Activated T-helper 17 cell treated with anti-CD3 and anti-CD28 coated beads, Interleukin-2, amount 50 U/mL, for 72 hours (primary cell): ENCODE results near the gene MUC4. TPM values are rescaled to one million over a fixed set of nuclear protein-coding genes. Genes with fewer than 3 reads are reported as not detected.
"Not testable (repeated sequence)": the region's sequence is repeated elsewhere in the genome, so short reads cannot be mapped to it uniquely, and the experiment has no call there.

Source experiments
- ATAC-seq: fragments of 150-1000 bp; cut with Tn5 transposase; replicated peaks from 2 replicates; pipeline ENCODE4 v1.10.0; 2021; ENCODE audit warnings: mild to moderate bottlenecking, moderate library complexity
- H3K27ac Mint-ChIP-seq: one replicate; pipeline ENCODE4 v1.8.0; 2022; ENCODE audit warnings: mixed read lengths
- H3K27me3 Mint-ChIP-seq: one replicate; pipeline ENCODE4 v1.8.0; 2022; ENCODE audit warnings: mixed read lengths
- H3K36me3 Mint-ChIP-seq: one replicate; pipeline ENCODE4 v1.8.0; 2022; ENCODE audit warnings: low read depth, mild to moderate bottlenecking, mixed read lengths
- H3K4me1 Mint-ChIP-seq: one replicate; pipeline ENCODE4 v1.8.0; 2022; ENCODE audit warnings: mixed read lengths
- H3K4me3 Mint-ChIP-seq: one replicate; pipeline ENCODE4 v1.8.0; 2022; ENCODE audit warnings: mild to moderate bottlenecking, mixed read lengths
- H3K9me3 Mint-ChIP-seq: one replicate; pipeline ENCODE4 v1.8.0; 2022; ENCODE audit warnings: mixed read lengths
- total RNA-seq, 2 donors: library from RNA; stranded (reverse); gene quantifications; one replicate each; pipeline ENCODE4 v1.2.3, GENCODE V29; 2022

MUC4 gene
- total RNA-seq, 2 donors from 2014 or later: 2.4 to 3.1 TPM

GRCh38 chr3:195711091-195711812 is 100.5 kb downstream of the MUC4 start:
- not testable (repeated sequence) for H3K9me3 Mint-ChIP-seq, H3K27me3 Mint-ChIP-seq, H3K4me1 Mint-ChIP-seq, H3K4me3 Mint-ChIP-seq, H3K27ac Mint-ChIP-seq
- peak; percentile 8 for ATAC-seq
- peaks cover 45% of the 10 kb centered on the region for H3K36me3 Mint-ChIP-seq

GRCh38 chr3:195710126-195710905 is 101.4 kb downstream of the MUC4 start:
- not testable (repeated sequence) for ATAC-seq, H3K4me1 Mint-ChIP-seq, H3K4me3 Mint-ChIP-seq, H3K27me3 Mint-ChIP-seq, H3K9me3 Mint-ChIP-seq
- Mint-ChIP-seq H3K27ac (peak overlapping the region; percentile 12), H3K36me3 (peaks cover 38% of the 10 kb centered on the region)

- no peaks in the 10 kb centered on the region for H3K27me3 Mint-ChIP-seq
- no peak for ATAC-seq
- H3K36me3 Mint-ChIP-seq: peaks cover 31% of the 10 kb centered on the region
- peak overlapping the region; percentile 12 for H3K27ac Mint-ChIP-seq
- H3K4me3 Mint-ChIP-seq: no peak overlapping the region
- peaks cover 5% of the 10 kb centered on the region for H3K4me1 Mint-ChIP-seq
- H3K9me3 Mint-ChIP-seq: no peaks in the 10 kb centered on the region
These were observed 102.0 kb downstream of the MUC4 start for GRCh38 chr3:195709676-195710085.

GRCh38 chr3:195708626-195709481 is 102.9 kb downstream of the MUC4 start:
- H3K27me3 Mint-ChIP-seq: no peaks in the 10 kb centered on the region
- H3K4me3 Mint-ChIP-seq: no peak overlapping the region
- no peaks in the 10 kb centered on the region for H3K9me3 Mint-ChIP-seq
- H3K36me3 Mint-ChIP-seq: peaks cover 26% of the 10 kb centered on the region
- peaks cover 5% of the 10 kb centered on the region for H3K4me1 Mint-ChIP-seq
- ATAC-seq: no peak
- H3K27ac Mint-ChIP-seq: peak overlapping the region; percentile 33

- Mint-ChIP-seq H3K36me3 (peaks cover 26% of the 10 kb centered on the region), H3K4me3 (no peak overlapping the region), H3K27me3 (no peaks in the 10 kb centered on the region), H3K27ac (peak overlapping the region; percentile 33), H3K9me3 (no peaks in the 10 kb centered on the region), H3K4me1 (peaks cover 5% of the 10 kb centered on the region)
- no peak for ATAC-seq
These were observed 103.7 kb downstream of the MUC4 start for GRCh38 chr3:195708061-195708460.

- peaks cover 19% of the 10 kb centered on the region for H3K36me3 Mint-ChIP-seq
These were observed 106.4 kb downstream of the MUC4 start for GRCh38 chr3:195705081-195705991.

GRCh38 chr3:195704433-195704999 is 107.2 kb downstream of the MUC4 start:
- ATAC-seq: no peak

More at GRCh38 chr3:195705081-195705991, 106.4 kb downstream of the MUC4 start:
- H3K4me3 Mint-ChIP-seq: no peak overlapping the region
- no peaks in the 10 kb centered on the region for H3K27me3 Mint-ChIP-seq
- H3K9me3 Mint-ChIP-seq: no peaks in the 10 kb centered on the region
- H3K27ac Mint-ChIP-seq: peak overlapping the region; percentile 20
- peaks cover 5% of the 10 kb centered on the region for H3K4me1 Mint-ChIP-seq
- ATAC-seq: no peak

GRCh38 chr3:195703776-195704175 is 108.0 kb downstream of the MUC4 start:
- Mint-ChIP-seq H3K36me3 (peaks cover 11% of the 10 kb centered on the region), H3K27ac (no peak overlapping the region), H3K4me1 (peaks cover 2% of the 10 kb centered on the region), H3K4me3 (no peak overlapping the region), H3K27me3 (no peaks in the 10 kb centered on the region), H3K9me3 (no peaks in the 10 kb centered on the region)
- no peak for ATAC-seq

More at GRCh38 chr3:195704433-195704999, 107.2 kb downstream of the MUC4 start:
- Mint-ChIP-seq H3K27me3 (no peaks in the 10 kb centered on the region), H3K4me3 (no peak overlapping the region), H3K9me3 (no peaks in the 10 kb centered on the region), H3K4me1 (peaks cover 5% of the 10 kb centered on the region), H3K27ac (peak overlapping the region; percentile 20), H3K36me3 (peaks cover 16% of the 10 kb centered on the region)

GRCh38 chr3:195701042-195701915 is 110.5 kb downstream of the MUC4 start:
- H3K27me3 Mint-ChIP-seq: no peaks in the 10 kb centered on the region
- ATAC-seq: no peak
- no peak overlapping the region for H3K4me3 Mint-ChIP-seq
- peaks cover 4% of the 10 kb centered on the region for H3K4me1 Mint-ChIP-seq
- no peaks in the 10 kb centered on the region for H3K9me3 Mint-ChIP-seq
- H3K36me3 Mint-ChIP-seq: peaks cover 18% of the 10 kb centered on the region
- H3K27ac Mint-ChIP-seq: peak overlapping the region; percentile 14

GRCh38 chr3:195700319-195700718 is 111.4 kb downstream of the MUC4 start:
- H3K4me1 Mint-ChIP-seq: peaks cover 4% of the 10 kb centered on the region
- no peaks in the 10 kb centered on the region for H3K27me3 Mint-ChIP-seq
- H3K4me3 Mint-ChIP-seq: no peak overlapping the region
- peaks cover 23% of the 10 kb centered on the region for H3K36me3 Mint-ChIP-seq
- H3K27ac Mint-ChIP-seq: no peak overlapping the region
- H3K9me3 Mint-ChIP-seq: no peaks in the 10 kb centered on the region
- ATAC-seq: no peak

GRCh38 chr3:195699860-195700259 is 111.9 kb downstream of the MUC4 start:
- Mint-ChIP-seq H3K36me3 (peaks cover 23% of the 10 kb centered on the region), H3K27me3 (no peaks in the 10 kb centered on the region), H3K4me1 (peaks cover 4% of the 10 kb centered on the region), H3K4me3 (no peak overlapping the region), H3K9me3 (no peaks in the 10 kb centered on the region), H3K27ac (peak overlapping the region; percentile 13)
- ATAC-seq: no peak

GRCh38 chr3:195699388-195699771 is 112.3 kb downstream of the MUC4 start:
- peak overlapping the region; percentile 13 for H3K27ac Mint-ChIP-seq
- no peaks in the 10 kb centered on the region for H3K27me3 Mint-ChIP-seq
- peaks cover 4% of the 10 kb centered on the region for H3K4me1 Mint-ChIP-seq
- H3K4me3 Mint-ChIP-seq: no peak overlapping the region
- no peaks in the 10 kb centered on the region for H3K9me3 Mint-ChIP-seq
- H3K36me3 Mint-ChIP-seq: peaks cover 23% of the 10 kb centered on the region
- ATAC-seq: no peak
